SK-N-MC (cell line): ENCODE results near the gene EYA3.

Experiments used
- EZH2 ChIP-seq: fragments of 200-600 bp; sonication (generic); IDR thresholded peaks from one replicate; pipeline ENCODE4 v1.6.1; 2017; ENCODE audit warnings: antibody characterized with exemption
- POLR2AphosphoS5 ChIP-seq: IDR thresholded peaks from 2 replicates; pipeline ENCODE4 v1.6.1; 2012; ENCODE audit warnings: mild to moderate bottlenecking, low read depth, low read length, borderline replicate concordance

DNA sequence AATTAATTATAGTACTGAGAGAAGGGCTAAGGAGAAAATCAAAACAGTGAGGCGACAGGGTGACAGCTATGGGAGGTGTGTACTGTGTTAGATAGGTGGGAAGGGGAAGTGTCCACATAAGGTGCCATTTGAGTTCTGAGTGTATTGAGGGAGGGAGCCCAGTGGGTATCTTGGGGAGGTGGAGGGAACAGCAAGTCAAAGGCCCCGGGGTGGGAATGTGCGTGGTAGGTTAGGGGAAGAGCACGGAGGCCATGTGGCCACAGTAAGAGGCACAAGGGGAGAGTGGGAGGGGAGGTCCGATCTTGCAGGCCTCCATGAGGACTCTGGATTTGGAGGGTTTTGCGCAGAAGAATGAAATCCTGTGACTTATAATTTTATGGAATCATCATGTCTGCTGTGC lies 131.6 kb downstream of the EYA3 start:
- no peak for TF ChIP-seq EZH2
- no peak for TF ChIP-seq POLR2AphosphoS5
